Pancreas (tissue), 10 donors: ENCODE results near the gene DONSON. TPM values are rescaled to one million over a fixed set of nuclear protein-coding genes. Genes with fewer than 3 reads are reported as not detected.

Source experiments
- ATAC-seq, 4 donors: fragments of 200-7000 bp; cut with Tn5 transposase; one replicate each; pipeline versions ENCODE4 v1.8.0 to v1.9.1; 2020; ENCODE audit warnings: mild to moderate bottlenecking in 4 of 4, moderate library complexity in 4 of 4
- DNase-seq, 6 donors: peaks; one replicate each; pipeline ENCODE4 v3.0.0-alpha.2; 2020
- FAIRE-seq: peaks from 2 replicates; lab custom pipeline; 2012; peaks lifted over from hg19 to GRCh38; lab: Jason Lieb, UNC
- H3K27ac ChIP-seq, 4 donors: fragments of 200-600 bp; sonication (generic); 1 replicate in 3 of 4; 2 replicates in 1 of 4; pipeline versions ENCODE4 v1.5.0 to v1.8.0; 2020
- H3K27me3 ChIP-seq, 4 donors: fragments of 200-600 bp; one replicate each; pipeline ENCODE4 v1.8.0; 2021
- H3K36me3 ChIP-seq, 3 donors: fragments of 200-600 bp; sonication (generic) in 1 of 3; one replicate each; pipeline versions ENCODE4 v1.5.0 to v1.8.0; 2020 to 2021
- H3K4me1 ChIP-seq, 3 donors: fragments of 200-600 bp; one replicate each; pipeline ENCODE4 v1.8.0; 2021
- H3K4me3 ChIP-seq, 4 donors: fragments of 200-600 bp; sonication (generic) in 2 of 4; one replicate each; pipeline versions ENCODE4 v1.5.0 to v1.8.0; 2020 to 2021
- H3K9me3 ChIP-seq, 4 donors: fragments of 200-600 bp; one replicate each; pipeline ENCODE4 v1.8.0; 2021
- CTCF ChIP-seq, 4 donors: fragments of 200-600 bp; sonication (generic) in 3 of 4; IDR thresholded peaks; one replicate each; pipeline versions ENCODE4 v1.5.0 to v1.8.0; 2021; ENCODE audit warnings: antibody characterized with exemption in 4 of 4
- WGBS, 2 donors: extraction: QIAGEN DNeasy Blood & Tissue Kit; methylation state at CpG; one replicate each; pipeline ENCODE4 v1.1.7; 2013; 5-methylcytosine and 5-hydroxymethylcytosine counted together
- intact Hi-C, 3 donors: fragments of 100-400 bp; cut with DNase I; formaldehyde crosslinking; loops; one replicate each; pipeline versions ENCODE4 v1.11.1 to v1.14.2; 2022
- polyA plus RNA-seq, 2 donors: library from polyadenylated mRNA; stranded (reverse); fragments of 200-250 nt; gene quantifications; one replicate each; pipeline ENCODE4 v1.2.3, GENCODE V29; 2013
- total RNA-seq, 6 donors: library from RNA; stranded (reverse); fragmentation: NEBNext Ultra II Directional in 4 of 6; extraction: Animal tissue kit (Norgen Biotek cat#: 25700) in 4 of 6; gene quantifications; one replicate each; pipeline versions ENCODE4 v1.2.1 to v1.2.4, GENCODE V29; 2021 to 2023
- donor health status: healthy with polysubstance abuse.
- donor health status: DM: no; HTN: no; CAD: no; lungs with moderate emphysema.
- donor health status: DM: no; HTN: no; CAD: no.
- donor health status: control.
- donor health status: control.
- donor health status: Bipolar disorder and iron deficiency.
- donor health status: DM: yes; HTN: yes; CAD: no.
- donor health status: DM: no; HTN: no; CAD: no.
- donor health status: DM: no; HTN: no; CAD: no.
- donor health status: DM: yes; HTN: yes; CAD: no.

The DONSON gene
- total and polyA plus RNA-seq, 8 donors = 2.4 to 11.1 (median 3.5) TPM

GRCh38 chr21:33539616-33540015 is 48.9 kb downstream of the DONSON start:
- H3K4me1 ChIP-seq = peaks cover 0 to 19% (median 9%) of the 10 kb centered on the region in 3 donors
- intact Hi-C loops = no loop called here
- ATAC-seq (no peak), FAIRE-seq (no peak), DNase-seq (no peak)
- peaks cover 0 to 29% (median 4%) of the 10 kb centered on the region in 3 donors for H3K36me3 ChIP-seq
- H3K9me3 ChIP-seq = no peaks in the 10 kb centered on the region
- H3K4me3 ChIP-seq = no peak overlapping the region
- no peaks in the 10 kb centered on the region for H3K27me3 ChIP-seq
- 80 to 85% methylated on average over 4 of the region's 4 CpGs for WGBS, 2 donors
- H3K27ac ChIP-seq = no peak overlapping the region
- no peak for TF ChIP-seq CTCF (IDR thresholded peaks at IDR 0.05)

- ATAC-seq (no peak), DNase-seq (no peak), FAIRE-seq (no peak)
- TF ChIP-seq CTCF (IDR thresholded peaks at IDR 0.05) = no peak
- 91% methylated on average over 2 of the region's 2 CpGs for whole genome bisulfite sequencing, 2 donors
- Histone ChIP-seq H3K4me3 (no peak overlapping the region), H3K36me3 (peaks cover 0 to 46% (median 10%) of the 10 kb centered on the region in 3 donors), H3K4me1 (peaks cover 0 to 17% (median 9%) of the 10 kb centered on the region in 3 donors), H3K27ac (no peak overlapping the region), H3K27me3 (no peaks in the 10 kb centered on the region), H3K9me3 (no peaks in the 10 kb centered on the region)
- intact Hi-C loops = no loop called here
Measured at GRCh38 chr21:33537212-33537611, 51.3 kb downstream of the DONSON start.

GRCh38 chr21:33531007-33531406 is 57.5 kb downstream of the DONSON start:
- ATAC-seq = no peak
- no peaks in the 10 kb centered on the region for H3K9me3 ChIP-seq
- H3K4me1 ChIP-seq = no peaks in the 10 kb centered on the region
- no peak for DNase-seq
- no peak for FAIRE-seq
- no peaks in the 10 kb centered on the region for H3K27me3 ChIP-seq
- H3K4me3 ChIP-seq = no peak overlapping the region
- H3K36me3 ChIP-seq = peaks cover 0 to 77% (median 14%) of the 10 kb centered on the region in 3 donors
- intact Hi-C loops = no loop called here
- no peak overlapping the region for H3K27ac ChIP-seq
- TF ChIP-seq CTCF (IDR thresholded peaks at IDR 0.05) = no peak
- 83 to 87% methylated on average over 3 of the region's 3 CpGs for WGBS, 2 donors

Other genes starting within 250 kb of the DONSON start
- gene IFNGR2, start 185.3 kb downstream of the DONSON start, total RNA-seq = 10 to 100 TPM; 10.1 to 56.5 (median 15.2) TPM
- gene IFNGR2, start 185.3 kb downstream of the DONSON start, polyA plus RNA-seq = 10 to 100 TPM; 23.6 to 31.4 TPM
- 10 to 100 TPM; 11.5 to 31.1 (median 16.7) TPM for gene TMEM50B, start 108.7 kb downstream of the DONSON start, total RNA-seq
- gene TMEM50B, start 108.7 kb downstream of the DONSON start, polyA plus RNA-seq = 10 to 100 TPM; 59.3 to 96.1 TPM
- 1 to 10 TPM in 4 of 6 donors, under 1 TPM in 2; 0.73 to 2.0 (median 1.2) TPM for gene DNAJC28, start 97.0 kb downstream of the DONSON start, total RNA-seq
- 1 to 10 TPM; 1.1 to 1.6 TPM for gene DNAJC28, start 97.0 kb downstream of the DONSON start, polyA plus RNA-seq
- 10 to 100 TPM; 20.6 to 37.9 (median 34.4) TPM for gene GART, start 46.6 kb downstream of the DONSON start, total RNA-seq
- gene GART, start 46.6 kb downstream of the DONSON start, polyA plus RNA-seq = 10 to 100 TPM; 10.3 to 17.8 TPM
- 100 to 1,000 TPM in 3 of 6 donors, 10 to 100 TPM in 3; 82.5 to 154 (median 102) TPM for gene SON, start 45.6 kb downstream of the DONSON start, total RNA-seq
- gene SON, start 45.6 kb downstream of the DONSON start, polyA plus RNA-seq = 100 to 1,000 TPM in 1 of 2 donors, 10 to 100 TPM in 1; 86.7 to 205 TPM
- 10 to 100 TPM in 5 of 6 donors, 1 to 10 TPM in 1; 8.5 to 18.0 (median 13.9) TPM for gene CRYZL1, start 53.1 kb upstream of the DONSON start, total RNA-seq
- 10 to 100 TPM; 12.2 to 23.0 TPM for gene CRYZL1, start 53.1 kb upstream of the DONSON start, polyA plus RNA-seq
- gene ITSN1, start 53.8 kb upstream of the DONSON start, total RNA-seq = 10 to 100 TPM in 2 of 6 donors, 1 to 10 TPM in 4; 3.5 to 19.4 (median 7.5) TPM
- 1 to 10 TPM; 4.1 to 6.5 TPM for gene ITSN1, start 53.8 kb upstream of the DONSON start, polyA plus RNA-seq